Measurements from ENCODE around the gene MORN1.
"Not testable (repeated sequence)": the region's sequence is repeated elsewhere in the genome, so short reads cannot be mapped to it uniquely, and the experiment has no call there.

MORN1 gene

GRCh38 chr1:2391041-2391930 lies at the start of gene MORN1, which contains the start of gene RER1:
Gene MORN1 (minus strand): TSS chr1:2391554. CDS start chr1:2391533, 21 bp downstream.
Gene RER1 (plus strand): TSS chr1:2391841. CDS start chr1:2395791, 3,950 bp downstream.
- in situ Hi-C loops (cut with HindIII; ENCODE audit: low pct_unique_long_range_greater_than_20kb, low sequenced_read_pairs), result no loop called here
- TF ChIP-seq JUND (IDR thresholded peaks at IDR 0.05; ENCODE audit: low read depth), result no peak

DNA sequence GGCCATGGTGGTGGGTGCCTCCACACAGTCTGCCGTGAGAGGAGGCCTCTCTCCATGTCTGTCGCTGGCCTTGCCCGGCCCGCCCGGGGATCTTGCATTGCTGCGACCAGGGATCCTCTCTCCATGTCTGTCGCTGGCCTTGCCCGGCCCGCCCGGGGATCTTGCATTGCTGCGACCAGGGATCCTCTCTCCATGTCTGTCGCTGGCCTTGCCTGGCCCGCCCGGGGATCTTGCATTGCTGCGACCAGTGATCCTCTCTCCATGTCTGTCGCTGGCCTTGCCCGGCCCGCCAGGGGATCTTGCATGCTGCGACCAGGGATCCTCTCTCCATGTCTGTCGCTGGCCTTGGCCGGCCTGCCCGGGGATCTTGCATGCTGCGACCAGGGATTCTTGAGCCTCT lies 49.0 kb upstream of the MORN1 start:
- in situ Hi-C loops (cut with HindIII; ENCODE audit: low pct_unique_long_range_greater_than_20kb, low sequenced_read_pairs); DNase-seq (ENCODE audit: low read depth in 1 of 2, low spot score in 1 of 2): not testable (repeated sequence)

More at GRCh38 chr1:2391041-2391930, at the start of gene MORN1, which contains the start of gene RER1:
- DNase-seq (ENCODE audit: low read depth in 1 of 2, low spot score in 1 of 2), result peak; percentile 96 to 98

GRCh38 chr1:2439369-2439768 lies 48.0 kb upstream of the MORN1 start:
- in situ Hi-C loops (cut with HindIII; ENCODE audit: low pct_unique_long_range_greater_than_20kb, low sequenced_read_pairs), result no loop called here
- DNase-seq (ENCODE audit: low read depth in 1 of 2, low spot score in 1 of 2), result no peak
- no peak for TF ChIP-seq JUND (IDR thresholded peaks at IDR 0.05; ENCODE audit: low read depth)

DNA sequence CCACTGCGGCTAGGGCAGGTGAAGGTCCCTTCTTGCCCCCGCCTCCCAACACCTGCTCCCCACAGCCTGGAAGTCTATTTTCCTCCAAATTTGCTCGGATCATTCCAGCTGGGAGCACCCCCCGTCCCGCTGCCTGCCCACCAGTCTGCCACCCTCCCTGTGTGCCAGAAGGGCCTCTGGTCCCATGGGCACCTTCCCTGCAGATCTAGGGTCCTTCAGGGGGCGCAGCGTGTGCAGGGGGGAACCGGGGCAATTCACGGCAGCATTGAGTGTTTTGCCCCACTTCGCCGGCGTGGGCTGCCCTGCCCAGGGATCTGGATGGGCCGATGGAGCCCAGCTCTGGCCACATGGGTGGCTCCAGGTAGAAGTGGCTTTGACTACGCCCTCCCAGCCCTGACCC lies 47.3 kb upstream of the MORN1 start:
- no peak for TF ChIP-seq JUND (IDR thresholded peaks at IDR 0.05; ENCODE audit: low read depth)
- no peak for DNase-seq (ENCODE audit: low read depth in 1 of 2, low spot score in 1 of 2)
- in situ Hi-C loops (cut with HindIII; ENCODE audit: low pct_unique_long_range_greater_than_20kb, low sequenced_read_pairs), result no loop called here

- in situ Hi-C loops (cut with HindIII; ENCODE audit: low pct_unique_long_range_greater_than_20kb, low sequenced_read_pairs), result no loop called here
- no peak for TF ChIP-seq JUND (IDR thresholded peaks at IDR 0.05; ENCODE audit: low read depth)
- DNase-seq (ENCODE audit: low read depth in 1 of 2, low spot score in 1 of 2), result peak in 1 of 2 experiments; percentile 19
Measured at GRCh38 chr1:2438038-2438437, 46.7 kb upstream of the MORN1 start.

GRCh38 chr1:2437617-2438016 lies 46.3 kb upstream of the MORN1 start:
- in situ Hi-C loops (cut with HindIII; ENCODE audit: low pct_unique_long_range_greater_than_20kb, low sequenced_read_pairs), result no loop called here
- TF ChIP-seq JUND (IDR thresholded peaks at IDR 0.05; ENCODE audit: low read depth), result no peak
- DNase-seq (ENCODE audit: low read depth in 1 of 2, low spot score in 1 of 2), result no peak

- DNase-seq (ENCODE audit: low read depth in 1 of 2, low spot score in 1 of 2), result no peak
- TF ChIP-seq JUND (IDR thresholded peaks at IDR 0.05; ENCODE audit: low read depth), result no peak
- in situ Hi-C loops (cut with HindIII; ENCODE audit: low pct_unique_long_range_greater_than_20kb, low sequenced_read_pairs), result no loop called here
Measured at GRCh38 chr1:2436876-2437275, 45.5 kb upstream of the MORN1 start.

GRCh38 chr1:2435746-2436355 lies 44.5 kb upstream of the MORN1 start:
- in situ Hi-C loops (cut with HindIII; ENCODE audit: low pct_unique_long_range_greater_than_20kb, low sequenced_read_pairs), result no loop called here
- no peak for TF ChIP-seq JUND (IDR thresholded peaks at IDR 0.05; ENCODE audit: low read depth)

DNA sequence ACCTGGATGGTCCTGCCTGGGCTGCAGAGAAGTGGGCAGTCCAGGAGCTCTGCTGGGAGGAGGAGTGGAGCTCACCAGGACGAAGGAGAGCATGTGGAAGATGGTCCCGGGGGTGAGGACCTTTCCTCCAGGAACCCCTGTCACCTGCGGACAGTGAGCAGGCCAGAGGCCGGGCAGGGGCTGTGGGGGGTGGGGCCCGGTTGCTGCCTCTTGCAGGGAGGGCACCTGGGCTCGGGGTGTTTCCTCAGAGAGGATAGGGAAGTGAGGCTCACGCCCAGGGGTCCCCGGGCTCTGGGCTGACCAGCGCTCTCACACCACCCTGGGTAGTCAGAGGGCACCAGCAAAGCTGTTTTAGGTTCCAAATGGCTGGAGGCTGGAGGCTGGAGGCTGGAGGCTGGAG lies 43.7 kb upstream of the MORN1 start:
- in situ Hi-C loops (cut with HindIII; ENCODE audit: low pct_unique_long_range_greater_than_20kb, low sequenced_read_pairs), result no loop called here
- no peak for TF ChIP-seq JUND (IDR thresholded peaks at IDR 0.05; ENCODE audit: low read depth)
- no peak for DNase-seq (ENCODE audit: low read depth in 1 of 2, low spot score in 1 of 2)

More at GRCh38 chr1:2435746-2436355, 44.5 kb upstream of the MORN1 start:
- DNase-seq (ENCODE audit: low read depth in 1 of 2, low spot score in 1 of 2), result no peak

- no peak for TF ChIP-seq JUND (IDR thresholded peaks at IDR 0.05; ENCODE audit: low read depth)
- in situ Hi-C loops (cut with HindIII; ENCODE audit: low pct_unique_long_range_greater_than_20kb, low sequenced_read_pairs), result no loop called here
- no peak for DNase-seq (ENCODE audit: low read depth in 1 of 2, low spot score in 1 of 2)
Measured at GRCh38 chr1:2433936-2434655, 42.7 kb upstream of the MORN1 start.

GRCh38 chr1:2433196-2433595 lies 41.8 kb upstream of the MORN1 start:
- in situ Hi-C loops (cut with HindIII; ENCODE audit: low pct_unique_long_range_greater_than_20kb, low sequenced_read_pairs), result no loop called here
- no peak for TF ChIP-seq JUND (IDR thresholded peaks at IDR 0.05; ENCODE audit: low read depth)

GRCh38 chr1:2432441-2432844 lies 41.1 kb upstream of the MORN1 start:
- in situ Hi-C loops (cut with HindIII; ENCODE audit: low pct_unique_long_range_greater_than_20kb, low sequenced_read_pairs), result no loop called here
- no peak for TF ChIP-seq JUND (IDR thresholded peaks at IDR 0.05; ENCODE audit: low read depth)
- no peak for DNase-seq (ENCODE audit: low read depth in 1 of 2, low spot score in 1 of 2)

More at GRCh38 chr1:2433196-2433595, 41.8 kb upstream of the MORN1 start:
- DNase-seq (ENCODE audit: low read depth in 1 of 2, low spot score in 1 of 2), result no peak
